Lower leg skin (tissue), 3 donors: ENCODE data around the gene KIDINS220.

ENCODE experiments used
- POLR2A ChIP-seq, 2 donors: fragments of 450-650 bp; IDR thresholded peaks; one replicate each; pipeline ENCODE4 v1.6.1; 2016 to 2017; ENCODE audit warnings: antibody characterized with exemption in 2 of 2, mild to moderate bottlenecking in 1 of 2, moderate library complexity in 1 of 2
- TF ChIP-seq, protein P1 (sequence below), 3 donors: fragments of 450-650 bp; IDR thresholded peaks; one replicate each; pipeline ENCODE4 v1.5.1; 2016; ENCODE audit warnings: antibody characterized with exemption in 3 of 3, mild to moderate bottlenecking in 3 of 3, moderate library complexity in 2 of 3

GRCh38 chr2:8882094-8882493 lies 44.7 kb upstream of the KIDINS220 start:
- TF ChIP-seq, protein P1, sequence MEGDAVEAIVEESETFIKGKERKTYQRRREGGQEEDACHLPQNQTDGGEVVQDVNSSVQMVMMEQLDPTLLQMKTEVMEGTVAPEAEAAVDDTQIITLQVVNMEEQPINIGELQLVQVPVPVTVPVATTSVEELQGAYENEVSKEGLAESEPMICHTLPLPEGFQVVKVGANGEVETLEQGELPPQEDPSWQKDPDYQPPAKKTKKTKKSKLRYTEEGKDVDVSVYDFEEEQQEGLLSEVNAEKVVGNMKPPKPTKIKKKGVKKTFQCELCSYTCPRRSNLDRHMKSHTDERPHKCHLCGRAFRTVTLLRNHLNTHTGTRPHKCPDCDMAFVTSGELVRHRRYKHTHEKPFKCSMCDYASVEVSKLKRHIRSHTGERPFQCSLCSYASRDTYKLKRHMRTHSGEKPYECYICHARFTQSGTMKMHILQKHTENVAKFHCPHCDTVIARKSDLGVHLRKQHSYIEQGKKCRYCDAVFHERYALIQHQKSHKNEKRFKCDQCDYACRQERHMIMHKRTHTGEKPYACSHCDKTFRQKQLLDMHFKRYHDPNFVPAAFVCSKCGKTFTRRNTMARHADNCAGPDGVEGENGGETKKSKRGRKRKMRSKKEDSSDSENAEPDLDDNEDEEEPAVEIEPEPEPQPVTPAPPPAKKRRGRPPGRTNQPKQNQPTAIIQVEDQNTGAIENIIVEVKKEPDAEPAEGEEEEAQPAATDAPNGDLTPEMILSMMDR (IDR thresholded peaks at IDR 0.05), result no peak
- TF ChIP-seq POLR2A (IDR thresholded peaks at IDR 0.05), result no peak
